ENCODE data around the gene MYH7.
"Not testable (repeated sequence)": the region's sequence is repeated elsewhere in the genome, so short reads cannot be mapped to it uniquely, and the experiment has no call there.

DNA sequence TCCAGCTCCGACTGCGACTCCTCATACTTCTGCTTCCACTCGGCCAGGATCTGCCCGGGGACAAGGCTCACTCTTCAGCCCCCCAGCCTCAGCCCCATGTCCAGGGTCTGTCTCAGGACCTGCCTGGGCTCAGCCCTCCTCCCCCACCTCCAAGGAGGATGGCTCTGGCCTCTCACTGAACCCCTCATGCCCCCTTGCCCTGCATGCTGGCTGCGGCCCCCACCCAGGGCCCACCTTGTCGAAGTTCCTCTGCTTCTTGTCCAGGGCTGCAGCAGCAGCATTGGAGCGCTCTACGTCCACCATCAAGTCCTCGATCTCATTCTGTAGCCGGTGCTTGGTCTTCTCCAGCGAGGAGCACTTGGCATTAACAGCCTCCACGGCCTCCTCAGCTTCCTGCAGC lies 18.2 kb downstream of the MYH7 start:
- TF ChIP-seq, protein P1, sequence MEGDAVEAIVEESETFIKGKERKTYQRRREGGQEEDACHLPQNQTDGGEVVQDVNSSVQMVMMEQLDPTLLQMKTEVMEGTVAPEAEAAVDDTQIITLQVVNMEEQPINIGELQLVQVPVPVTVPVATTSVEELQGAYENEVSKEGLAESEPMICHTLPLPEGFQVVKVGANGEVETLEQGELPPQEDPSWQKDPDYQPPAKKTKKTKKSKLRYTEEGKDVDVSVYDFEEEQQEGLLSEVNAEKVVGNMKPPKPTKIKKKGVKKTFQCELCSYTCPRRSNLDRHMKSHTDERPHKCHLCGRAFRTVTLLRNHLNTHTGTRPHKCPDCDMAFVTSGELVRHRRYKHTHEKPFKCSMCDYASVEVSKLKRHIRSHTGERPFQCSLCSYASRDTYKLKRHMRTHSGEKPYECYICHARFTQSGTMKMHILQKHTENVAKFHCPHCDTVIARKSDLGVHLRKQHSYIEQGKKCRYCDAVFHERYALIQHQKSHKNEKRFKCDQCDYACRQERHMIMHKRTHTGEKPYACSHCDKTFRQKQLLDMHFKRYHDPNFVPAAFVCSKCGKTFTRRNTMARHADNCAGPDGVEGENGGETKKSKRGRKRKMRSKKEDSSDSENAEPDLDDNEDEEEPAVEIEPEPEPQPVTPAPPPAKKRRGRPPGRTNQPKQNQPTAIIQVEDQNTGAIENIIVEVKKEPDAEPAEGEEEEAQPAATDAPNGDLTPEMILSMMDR (IDR thresholded peaks at IDR 0.05), result not testable (repeated sequence)
- not testable (repeated sequence) for TF ChIP-seq ZFX (IDR thresholded peaks at IDR 0.05; ENCODE audit: borderline replicate concordance)
